ENCODE data around the gene RANBP17.
"Not testable (repeated sequence)": the region's sequence is repeated elsewhere in the genome, so short reads cannot be mapped to it uniquely, and the experiment has no call there.

The RANBP17 gene

DNA sequence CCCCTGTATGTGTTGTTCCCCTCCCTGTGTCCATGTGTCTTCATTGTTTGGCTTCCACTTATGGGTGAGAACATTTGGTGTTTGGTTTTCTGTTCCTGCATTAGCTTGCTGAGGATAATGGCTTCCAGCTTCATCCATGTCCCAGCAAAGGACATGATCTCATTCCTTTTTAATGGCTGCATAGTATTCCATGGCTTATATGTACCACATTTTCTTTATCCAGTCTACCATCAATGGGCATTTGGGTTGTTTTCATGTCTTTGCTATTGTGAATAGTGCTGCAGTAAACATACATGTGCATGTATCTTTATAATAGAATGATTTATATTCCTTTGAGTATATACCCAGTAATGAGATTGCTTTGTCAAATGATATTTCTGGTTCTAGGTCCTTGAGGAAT, 8.6 kb downstream of the RANBP17 start:
- not testable (repeated sequence) for DNase-seq

DNA sequence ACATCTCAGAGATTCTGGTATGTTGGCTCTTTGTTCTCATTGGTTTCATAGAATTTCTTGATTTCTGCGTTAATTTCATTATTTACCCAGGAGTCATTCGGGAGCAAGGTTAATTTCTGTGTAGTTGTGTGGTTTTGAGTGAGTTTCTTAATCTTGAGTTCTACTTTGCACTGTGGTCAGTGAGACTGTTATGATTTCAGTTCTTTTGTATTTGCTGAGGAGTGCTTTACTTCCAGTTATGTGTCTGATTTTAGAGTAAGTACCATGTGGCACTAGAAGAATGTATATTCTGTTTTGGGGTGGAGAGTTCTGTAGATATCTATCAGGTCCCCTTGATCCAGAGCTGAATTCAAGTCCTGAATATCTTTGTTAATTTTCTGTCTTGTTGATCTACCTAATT, 12.2 kb downstream of the RANBP17 start:
- no peak for DNase-seq

DNA sequence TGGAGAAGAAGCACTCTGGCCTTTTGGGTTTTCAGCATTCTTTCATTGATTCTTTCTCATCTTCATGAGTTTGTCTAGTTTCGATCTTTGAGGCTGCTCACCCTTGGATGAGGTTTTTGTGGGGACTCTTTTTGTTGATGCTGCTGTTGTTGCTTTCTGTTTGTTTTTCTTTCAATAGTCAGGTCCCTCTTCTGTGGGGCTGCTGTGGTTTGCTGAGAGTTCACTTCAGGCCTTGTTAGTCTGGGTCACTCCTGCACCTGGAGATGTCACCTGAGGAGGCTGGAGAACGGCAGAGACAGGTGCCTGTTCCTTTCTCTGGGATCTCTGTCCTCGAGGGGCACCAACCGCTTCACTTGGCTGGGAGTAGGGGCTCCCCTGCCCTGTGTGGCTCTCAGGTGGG, 14.0 kb downstream of the RANBP17 start:
- DNase-seq, result no peak

DNA sequence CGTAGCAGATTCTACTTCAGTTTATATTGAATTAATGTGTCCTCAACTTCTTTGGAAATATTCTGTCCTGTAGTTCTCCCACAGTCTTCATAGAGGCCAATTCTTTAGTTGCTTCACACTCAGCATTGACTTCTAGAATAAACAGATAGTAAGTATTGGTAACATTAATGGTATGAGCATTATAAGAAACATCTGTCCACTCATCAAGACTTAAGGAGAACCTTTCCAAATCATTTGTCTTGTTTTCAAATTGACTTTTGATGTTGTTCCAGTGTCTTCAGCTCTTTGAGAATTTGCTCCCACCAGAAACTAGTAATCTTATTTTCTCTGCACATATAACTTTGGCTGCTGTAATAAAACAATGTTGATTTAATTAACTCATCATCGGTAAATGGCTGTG, 18.3 kb downstream of the RANBP17 start:
- DNase-seq, result no peak

DNA sequence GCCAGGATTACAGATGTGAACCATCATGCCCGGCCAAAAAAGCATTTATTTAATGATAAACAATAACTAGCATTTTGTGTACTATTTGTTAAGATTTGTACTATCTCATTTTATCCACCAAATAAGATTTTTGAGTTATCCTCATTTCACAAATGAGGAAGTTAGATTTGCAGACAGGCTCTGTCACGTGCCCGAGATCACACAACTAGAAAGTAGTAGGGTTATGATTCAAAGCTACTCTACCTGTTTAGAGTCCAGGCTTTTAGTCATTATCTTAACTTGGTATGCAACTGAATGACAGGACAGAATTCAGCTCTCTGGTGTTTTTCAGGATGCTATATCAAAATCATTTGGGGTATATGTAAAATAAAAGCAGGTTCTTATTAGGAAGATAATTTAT, 20.5 kb downstream of the RANBP17 start:
- DNase-seq, result no peak

DNA sequence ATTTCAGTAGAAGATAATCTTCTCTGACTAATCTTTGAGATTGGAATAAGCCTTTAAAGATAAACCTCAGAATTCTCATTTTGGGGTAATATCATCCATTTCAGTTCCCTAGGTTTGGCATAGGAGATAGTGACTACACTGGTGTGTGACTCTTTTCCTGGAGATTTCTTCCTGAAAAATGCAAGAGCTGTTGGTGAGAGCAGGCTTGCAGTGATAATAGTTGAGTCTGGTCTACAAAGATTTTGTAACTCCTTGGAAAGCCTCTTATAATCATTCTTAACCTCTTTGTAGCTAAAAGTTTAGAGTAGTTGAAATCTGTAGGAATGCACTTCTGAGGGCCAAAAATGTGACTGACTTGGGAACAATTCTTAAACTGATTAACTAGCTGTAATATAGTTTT, 23.4 kb downstream of the RANBP17 start:
- no peak for DNase-seq

DNA sequence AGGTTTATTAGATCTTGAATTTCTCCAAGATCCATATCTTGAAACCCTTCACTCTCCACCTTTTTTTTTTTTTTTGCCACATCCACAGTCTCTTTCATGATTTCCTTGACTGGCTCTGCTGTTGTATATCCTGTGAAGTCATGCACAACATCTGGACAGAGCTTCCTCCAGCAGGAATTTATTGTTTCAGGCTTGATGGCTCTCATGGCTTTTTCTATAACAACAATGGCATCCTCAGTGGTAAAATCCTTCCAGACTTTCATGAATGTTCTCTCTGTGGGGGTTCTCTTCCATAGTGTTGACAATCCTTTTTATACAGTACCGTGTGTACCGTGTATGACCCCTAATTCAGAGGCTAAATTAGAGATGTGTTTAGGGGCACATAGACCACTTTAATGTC, 24.0 kb downstream of the RANBP17 start:
- DNase-seq, result no peak

DNA sequence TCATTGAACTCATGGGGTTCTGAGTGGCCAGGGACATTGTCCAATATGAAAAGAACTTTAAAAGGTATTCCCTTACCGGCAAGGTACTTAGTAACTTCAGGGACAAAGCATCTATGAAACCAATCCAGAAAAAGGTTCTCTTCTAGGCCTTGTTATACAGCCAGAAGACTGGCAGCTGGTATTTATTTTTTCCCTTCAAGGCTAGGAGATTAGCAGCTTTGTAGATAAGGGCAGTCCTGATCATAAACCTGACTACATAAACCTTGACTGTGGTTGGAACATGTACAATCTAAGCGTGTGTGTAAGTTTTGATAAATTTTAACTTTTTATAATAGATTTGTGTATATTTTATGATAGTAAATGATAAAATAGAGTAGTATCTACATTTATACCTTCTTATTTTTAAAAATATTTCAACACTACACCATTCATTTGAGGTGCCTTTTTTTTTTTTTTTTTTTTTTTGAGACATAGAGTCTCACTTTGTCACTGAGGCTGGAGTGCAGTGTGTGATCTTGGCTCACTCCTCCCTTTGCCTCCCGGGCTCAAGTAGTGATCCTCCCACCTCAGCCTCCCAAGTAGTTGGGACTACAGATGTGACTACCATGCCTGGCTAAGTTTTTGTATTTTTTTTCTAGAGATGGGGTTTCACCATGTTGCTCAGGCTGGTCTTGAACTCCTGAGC, 24.5 kb downstream of the RANBP17 start:
- no peak for DNase-seq

DNA sequence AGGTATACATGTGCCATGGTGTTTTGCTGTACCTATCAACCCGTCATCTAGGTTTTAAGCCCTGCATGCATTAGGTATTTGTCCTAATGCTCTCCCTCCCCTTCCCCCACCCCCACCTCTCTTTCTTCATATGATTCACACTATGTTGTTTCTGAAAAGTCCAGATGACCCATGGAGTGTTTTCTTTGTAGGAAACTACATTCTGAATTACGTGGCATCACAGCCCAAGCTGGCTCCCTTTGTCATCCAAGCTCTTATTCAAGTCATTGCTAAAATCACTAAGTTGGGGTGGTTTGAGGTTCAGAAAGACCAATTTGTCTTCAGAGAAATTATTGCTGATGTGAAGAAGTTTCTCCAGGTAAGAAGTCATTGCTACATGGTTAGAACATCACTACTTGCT, 30.4 kb downstream of the RANBP17 start:
- no peak for DNase-seq

DNA sequence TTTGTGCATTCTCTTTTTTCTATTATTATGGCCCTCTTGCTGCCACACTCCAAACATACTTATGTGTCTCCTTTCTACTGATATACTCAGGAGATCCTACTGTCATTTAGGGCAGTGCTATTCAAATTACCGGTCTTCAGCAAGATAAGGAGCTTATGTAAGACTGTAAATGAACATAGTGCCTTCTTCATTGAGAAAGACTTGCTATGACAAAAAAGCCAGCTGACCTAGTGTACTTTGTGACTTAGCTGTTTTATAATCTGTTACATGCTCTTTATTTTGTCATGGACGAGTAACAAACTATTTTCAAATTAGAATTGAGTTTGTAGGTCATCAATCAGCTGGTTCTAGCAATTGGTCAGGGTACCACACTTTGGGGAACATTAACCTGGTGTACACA, 32.8 kb downstream of the RANBP17 start:
- DNase-seq, result no peak

DNA sequence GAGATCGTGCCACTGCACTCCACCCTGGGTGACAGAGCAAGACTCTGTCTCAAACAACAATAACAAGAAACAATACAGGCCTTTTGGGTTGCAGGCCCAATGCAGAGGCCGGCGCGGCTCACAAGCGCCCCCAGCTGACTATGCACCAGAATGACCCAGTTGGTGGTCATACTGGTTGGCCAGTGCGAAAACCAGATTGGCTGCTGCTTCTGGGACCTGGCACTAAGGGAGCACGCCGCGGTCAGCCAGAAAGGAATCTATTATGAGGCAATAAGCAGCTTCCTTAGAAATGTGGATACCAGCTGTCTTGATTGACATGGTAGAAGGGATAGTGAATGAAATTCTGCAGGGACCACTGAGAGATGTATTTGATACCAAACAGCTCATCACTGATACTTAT, 35.0 kb downstream of the RANBP17 start:
- DNase-seq, result no peak

DNA sequence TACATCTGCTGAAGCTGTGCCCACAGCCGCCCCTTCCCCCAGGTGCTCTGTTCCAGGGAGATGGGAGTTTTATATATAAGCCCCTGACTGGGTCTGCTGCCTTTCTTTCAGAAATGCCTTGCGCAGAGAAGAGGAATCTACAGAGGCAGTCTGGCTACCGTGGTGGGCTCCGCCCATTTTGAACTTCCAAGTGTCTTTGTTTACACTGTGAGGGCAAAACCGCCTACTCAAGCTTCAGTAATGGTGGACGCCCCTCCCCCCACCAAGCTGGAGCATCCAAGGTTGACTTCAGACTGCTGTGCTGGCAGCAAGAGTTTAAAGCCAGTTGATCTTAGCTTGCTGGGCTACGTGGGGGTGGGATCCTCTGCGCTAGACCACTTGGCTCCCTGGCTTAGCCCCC, 41.3 kb downstream of the RANBP17 start:
- no peak for DNase-seq

DNA sequence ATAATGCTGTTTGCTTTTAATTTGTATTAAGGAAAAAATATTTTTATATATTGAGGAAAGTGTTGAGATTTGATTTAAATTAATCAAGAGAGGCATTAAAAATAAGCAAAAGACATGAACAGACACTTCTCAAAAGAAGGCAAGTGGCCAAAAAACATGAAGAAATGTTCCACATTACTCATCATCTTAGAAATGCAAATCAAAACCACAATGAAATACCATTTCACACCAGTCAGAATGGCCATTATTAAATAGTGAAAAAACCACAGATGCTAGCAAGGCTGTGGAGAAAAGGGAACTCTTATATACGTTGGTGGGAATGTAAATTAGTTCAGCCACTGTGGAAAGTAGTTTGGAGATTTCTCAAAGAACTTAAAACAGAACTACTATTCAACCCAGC, 45.9 kb downstream of the RANBP17 start:
- DNase-seq, result no peak

DNA sequence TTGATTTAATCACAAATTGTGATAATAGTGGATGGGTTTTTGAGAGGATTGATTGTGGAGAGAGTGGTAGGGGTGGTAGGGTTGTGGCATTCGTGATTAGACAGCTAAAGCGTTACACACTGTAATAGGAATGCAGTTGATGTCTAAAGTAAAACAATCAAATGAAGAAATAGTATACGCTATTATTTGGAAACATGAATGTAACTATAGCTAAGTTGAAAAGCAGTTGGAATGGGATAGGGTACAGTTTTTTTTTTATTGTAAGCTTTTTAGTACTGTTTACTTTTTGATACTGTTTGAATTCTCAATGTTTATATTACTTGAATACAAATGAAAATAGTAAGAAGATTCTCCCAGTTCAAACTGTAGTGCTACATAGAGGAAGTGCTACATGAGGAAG, 51.8 kb downstream of the RANBP17 start:
- DNase-seq, result no peak

DNA sequence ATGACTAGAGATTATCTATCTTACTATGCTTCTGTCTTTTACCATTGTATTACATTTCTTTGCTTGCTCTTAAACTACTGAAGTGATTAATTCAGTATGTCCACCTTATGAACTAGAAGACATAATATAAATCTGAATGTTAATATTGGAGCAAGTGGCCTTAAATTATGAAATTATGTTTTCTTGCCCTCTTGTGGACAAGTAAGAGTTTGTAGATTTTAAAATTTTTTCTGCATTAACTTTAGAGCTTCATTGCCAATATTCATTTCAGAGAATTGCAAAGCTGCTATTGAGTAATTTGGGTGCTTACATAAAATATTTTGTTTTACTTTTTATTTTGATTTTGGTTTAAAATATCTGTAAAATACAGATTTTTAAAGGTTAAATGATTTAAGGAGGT, 55.3 kb downstream of the RANBP17 start:
- no peak for DNase-seq

DNA sequence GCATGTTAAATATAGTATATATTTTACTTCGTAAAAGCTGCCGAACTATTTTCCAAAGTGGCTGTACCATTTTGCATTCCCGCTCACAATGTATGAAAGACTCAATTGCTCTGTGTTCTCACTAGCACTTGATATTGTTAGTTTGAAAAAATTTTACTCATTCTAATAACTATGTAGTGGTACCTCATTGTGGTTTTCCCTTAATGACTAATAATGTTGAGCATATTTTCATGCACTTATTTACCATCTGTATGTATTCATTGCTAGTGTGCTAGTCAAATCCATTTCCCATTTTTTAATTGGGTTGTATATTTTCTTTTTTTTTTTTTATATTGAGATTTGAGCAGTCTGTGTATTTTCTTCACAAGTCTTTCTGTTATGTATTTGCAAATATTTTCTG, 58.4 kb downstream of the RANBP17 start:
- DNase-seq, result no peak

DNA sequence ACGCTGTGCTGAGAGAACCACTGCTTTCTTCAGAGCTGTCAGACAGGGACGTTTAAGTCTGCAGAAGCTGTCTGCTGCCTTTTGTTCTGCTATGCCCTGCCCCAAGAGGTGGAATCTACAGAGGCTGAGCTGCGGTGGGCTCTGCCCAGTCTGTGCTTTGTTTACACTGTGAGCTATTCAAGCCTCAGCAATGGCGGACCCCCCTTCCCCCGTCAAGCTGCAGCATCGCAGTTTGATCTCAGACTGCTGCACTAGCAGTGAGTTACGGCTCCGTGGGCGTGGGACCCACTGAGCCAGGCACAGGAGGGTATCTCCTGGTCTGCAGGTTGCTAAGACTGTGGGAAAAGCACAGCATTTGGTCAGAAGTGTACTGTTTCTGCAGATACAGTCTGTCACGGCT, 60.5 kb downstream of the RANBP17 start:
- DNase-seq, result not testable (repeated sequence)

DNA sequence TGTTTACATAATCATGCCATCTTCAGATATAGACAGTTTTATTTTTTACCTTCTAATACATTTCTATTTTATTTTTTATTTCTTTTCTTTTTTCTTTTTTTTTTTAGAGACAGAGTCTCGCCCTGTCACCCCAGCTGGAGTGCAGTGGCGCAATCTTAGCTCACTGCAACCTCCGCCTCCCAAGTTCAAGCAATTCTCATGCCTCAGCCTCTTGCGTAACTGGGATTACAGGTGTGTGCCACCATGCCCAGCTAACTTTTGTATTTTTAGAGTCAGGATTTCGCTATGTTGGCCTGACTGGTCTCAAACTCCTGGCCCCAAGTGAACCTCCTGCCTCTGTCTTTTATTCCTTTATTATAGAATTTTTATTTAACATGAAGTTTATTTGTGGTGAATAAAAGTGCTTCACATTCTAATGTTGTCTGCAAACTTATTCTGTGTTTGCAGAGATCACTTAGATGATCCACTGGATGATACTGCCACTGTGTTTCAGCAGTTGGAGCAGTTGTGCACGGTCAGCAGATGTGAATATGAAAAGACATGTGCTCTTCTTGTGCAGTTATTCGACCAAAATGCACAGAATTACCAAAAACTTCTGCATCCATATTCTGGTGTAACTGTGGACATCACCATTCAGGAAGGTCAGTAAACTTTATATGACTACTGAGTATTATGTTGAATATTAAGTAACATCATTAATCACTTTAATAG, 62.2 kb downstream of the RANBP17 start:
- DNase-seq, result no peak

DNA sequence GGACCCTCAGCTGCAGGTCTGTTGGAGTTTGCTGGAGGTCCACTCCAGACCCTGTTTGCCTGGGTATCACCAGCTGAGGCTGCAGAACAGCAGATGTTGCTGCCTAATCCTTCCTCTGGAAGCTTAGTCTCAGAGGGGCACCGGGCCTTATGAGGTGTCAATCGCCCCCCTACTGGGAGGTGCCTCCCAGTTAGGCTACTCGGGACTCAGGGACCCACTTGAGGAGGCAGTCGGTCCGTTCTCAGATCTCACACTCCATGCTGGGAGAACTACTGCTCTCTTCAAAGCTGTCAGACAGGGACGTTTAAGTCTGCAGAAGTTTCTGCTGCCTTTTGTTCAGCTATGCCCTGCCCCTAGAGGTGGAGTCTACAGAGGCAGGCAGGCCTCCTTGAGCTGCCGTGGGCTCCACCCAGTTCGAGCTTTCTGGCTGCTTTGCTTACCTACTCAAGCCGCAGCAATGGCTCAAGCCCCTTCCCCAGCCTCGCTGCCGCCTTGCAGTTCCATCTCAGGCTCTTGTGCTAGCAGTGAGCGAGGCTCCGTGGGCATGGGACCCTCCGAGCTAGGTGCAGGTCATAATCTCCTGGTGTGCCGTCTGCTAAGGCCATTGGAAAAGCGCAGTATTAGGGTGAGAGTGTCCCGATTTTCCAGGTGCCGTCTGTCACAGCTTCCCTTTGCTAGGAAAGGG, 73.9 kb downstream of the RANBP17 start:
- not testable (repeated sequence) for DNase-seq

DNA sequence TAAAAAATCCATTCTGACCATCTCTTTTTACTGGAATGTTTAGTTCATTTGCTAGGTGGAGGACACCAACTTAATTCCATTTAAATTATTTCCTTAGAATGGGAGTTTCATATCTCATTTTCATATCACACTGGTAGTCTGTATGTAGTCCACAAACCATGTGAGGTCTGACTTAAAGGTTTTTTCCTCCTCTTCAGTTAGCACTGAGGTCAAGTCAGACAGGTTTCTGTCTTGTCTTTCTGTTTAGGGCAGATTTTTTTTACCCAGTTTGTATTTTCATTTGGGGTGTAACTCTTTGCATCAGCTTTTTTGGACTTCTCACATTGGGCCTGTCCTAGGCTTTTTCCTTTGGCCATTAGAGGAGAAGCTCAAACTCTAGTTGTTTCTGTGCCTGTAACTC, 75.3 kb downstream of the RANBP17 start:
- DNase-seq, result no peak

DNA sequence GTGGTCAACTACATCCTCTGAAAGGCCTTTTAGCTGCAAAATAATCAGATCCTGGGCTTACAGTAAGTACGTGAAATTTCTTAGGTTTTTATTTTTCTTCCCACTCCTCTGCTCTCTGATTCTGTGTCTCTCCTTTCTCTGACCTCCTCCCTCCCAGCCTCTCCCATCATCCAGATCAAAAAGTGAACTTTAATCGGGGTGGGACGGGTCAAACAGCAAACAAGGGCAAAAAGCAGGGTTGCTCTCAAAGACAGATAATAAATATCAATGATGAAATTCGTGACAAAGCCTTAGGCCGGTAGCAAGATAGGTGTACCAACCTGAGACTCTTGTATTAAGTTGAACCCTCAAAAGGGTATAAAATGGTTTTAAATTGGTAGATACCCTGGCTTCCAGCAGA, 76.1 kb downstream of the RANBP17 start:
- no peak for DNase-seq

DNA sequence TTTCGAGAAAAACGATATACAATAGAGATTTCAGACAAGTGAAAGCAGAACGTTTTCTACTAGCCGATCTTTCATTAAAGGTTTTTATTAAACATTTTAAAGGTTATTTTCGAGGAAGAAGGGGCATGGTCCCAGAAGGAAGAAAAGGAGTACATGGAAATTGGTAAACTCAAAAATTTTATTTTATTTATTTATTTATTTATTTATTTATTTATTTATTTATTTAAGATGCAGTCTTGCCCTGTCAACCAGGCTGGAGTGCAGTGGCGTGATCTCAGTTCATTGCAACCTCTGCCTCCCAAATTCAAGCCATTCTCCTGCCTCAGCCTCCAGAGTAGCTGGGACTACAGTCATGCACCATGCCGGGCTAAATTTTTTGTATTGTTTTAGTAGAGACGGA, 77.4 kb downstream of the RANBP17 start:
- no peak for DNase-seq

DNA sequence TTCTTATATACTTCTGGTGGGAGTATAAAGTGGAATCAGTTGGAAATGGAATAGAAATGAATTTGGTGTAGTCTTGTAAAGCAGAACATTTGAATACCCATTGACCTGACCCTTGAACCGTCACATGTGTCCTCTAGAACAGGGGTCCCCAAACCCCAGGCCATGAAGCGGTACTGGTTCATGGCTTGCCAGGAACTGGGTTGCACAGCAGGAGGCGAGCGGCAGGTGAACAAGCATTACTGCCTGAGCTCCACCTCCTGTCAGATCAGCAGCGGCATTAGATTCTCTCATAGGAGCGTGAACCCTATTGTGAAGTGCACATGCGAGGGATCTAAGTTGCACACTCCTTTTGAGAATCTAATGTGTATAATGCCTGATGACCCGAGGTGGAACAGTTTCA, 80.0 kb downstream of the RANBP17 start:
- DNase-seq, result no peak

DNA sequence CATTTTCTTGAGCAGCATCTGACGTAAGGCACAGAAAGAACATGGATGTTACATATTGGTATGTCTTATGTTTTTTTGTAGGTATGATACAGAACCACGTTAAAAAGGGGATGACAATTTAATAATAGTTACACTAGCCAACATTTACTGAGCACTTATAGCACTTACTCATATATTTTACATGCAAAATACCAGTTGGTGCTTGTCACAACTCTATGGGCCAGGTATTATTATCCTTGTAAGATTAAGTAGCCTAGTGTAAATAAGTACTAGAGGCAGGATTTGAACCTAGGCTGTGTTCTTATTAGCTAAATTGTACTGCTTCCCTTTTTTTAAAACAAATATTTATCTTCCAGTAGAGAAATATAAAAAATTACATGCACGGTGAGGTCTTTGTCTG, 83.5 kb downstream of the RANBP17 start:
- no peak for DNase-seq

All from DMS79 treated with DMSO at 0.1 percent for 48 hours (cell line).